Measurements from ENCODE around the gene TUFT1.
A peak's percentile ranks its signal among the peaks of the same experiment; 100 is the strongest.

The TUFT1 gene

DNA sequence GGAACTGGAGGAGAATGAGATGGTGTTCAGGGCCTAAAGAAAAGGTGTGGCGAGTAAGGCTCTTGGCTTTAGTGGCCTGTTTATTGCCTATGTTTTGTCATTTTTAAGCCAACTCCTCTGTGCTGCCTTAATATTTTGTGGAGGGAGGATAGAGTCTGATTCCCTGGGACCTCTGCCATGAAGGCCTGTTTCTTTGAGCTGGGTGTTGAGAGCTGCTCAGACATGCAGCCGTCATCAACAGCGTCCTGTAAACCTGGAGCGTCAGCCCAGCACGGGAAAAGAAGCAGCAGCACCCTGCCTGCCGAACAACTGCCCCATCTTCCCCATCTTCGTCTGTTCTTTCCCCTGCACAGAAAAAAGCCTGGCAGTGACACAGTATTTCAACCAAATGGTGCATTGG is 44.7 kb downstream of the TUFT1 start:
- no peak for DNase-seq (ENCODE audit: low read depth)
- no peak for TF ChIP-seq MAX (IDR thresholded peaks at IDR 0.05; ENCODE audit: low read depth, low read length)
- TF ChIP-seq MYC (IDR thresholded peaks at IDR 0.05; ENCODE audit: low read depth, low read length): no peak
- TF ChIP-seq POLR2A (IDR thresholded peaks at IDR 0.05; ENCODE audit: extremely low read depth, insufficient read length): no peak
- TF ChIP-seq, protein P1, sequence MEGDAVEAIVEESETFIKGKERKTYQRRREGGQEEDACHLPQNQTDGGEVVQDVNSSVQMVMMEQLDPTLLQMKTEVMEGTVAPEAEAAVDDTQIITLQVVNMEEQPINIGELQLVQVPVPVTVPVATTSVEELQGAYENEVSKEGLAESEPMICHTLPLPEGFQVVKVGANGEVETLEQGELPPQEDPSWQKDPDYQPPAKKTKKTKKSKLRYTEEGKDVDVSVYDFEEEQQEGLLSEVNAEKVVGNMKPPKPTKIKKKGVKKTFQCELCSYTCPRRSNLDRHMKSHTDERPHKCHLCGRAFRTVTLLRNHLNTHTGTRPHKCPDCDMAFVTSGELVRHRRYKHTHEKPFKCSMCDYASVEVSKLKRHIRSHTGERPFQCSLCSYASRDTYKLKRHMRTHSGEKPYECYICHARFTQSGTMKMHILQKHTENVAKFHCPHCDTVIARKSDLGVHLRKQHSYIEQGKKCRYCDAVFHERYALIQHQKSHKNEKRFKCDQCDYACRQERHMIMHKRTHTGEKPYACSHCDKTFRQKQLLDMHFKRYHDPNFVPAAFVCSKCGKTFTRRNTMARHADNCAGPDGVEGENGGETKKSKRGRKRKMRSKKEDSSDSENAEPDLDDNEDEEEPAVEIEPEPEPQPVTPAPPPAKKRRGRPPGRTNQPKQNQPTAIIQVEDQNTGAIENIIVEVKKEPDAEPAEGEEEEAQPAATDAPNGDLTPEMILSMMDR (IDR thresholded peaks at IDR 0.05; ENCODE audit: low read depth, low read length): no peak
- no peak overlapping the region for H3K4me3 ChIP-seq (ENCODE audit: low read depth, low read length)

GRCh38 chr1:151585622-151586021 is 45.5 kb downstream of the TUFT1 start:
- H3K4me3 ChIP-seq (ENCODE audit: low read depth, low read length): no peak overlapping the region
- DNase-seq (ENCODE audit: low read depth): peak; percentile 59
- no peak for TF ChIP-seq POLR2A (IDR thresholded peaks at IDR 0.05; ENCODE audit: extremely low read depth, insufficient read length)
- no peak for TF ChIP-seq MAX (IDR thresholded peaks at IDR 0.05; ENCODE audit: low read depth, low read length)
- TF ChIP-seq MYC (IDR thresholded peaks at IDR 0.05; ENCODE audit: low read depth, low read length): no peak
- TF ChIP-seq, protein P1 (IDR thresholded peaks at IDR 0.05; ENCODE audit: low read depth, low read length): no peak

GRCh38 chr1:151590961-151591360 is 50.9 kb downstream of the TUFT1 start:
- TF ChIP-seq MAX (IDR thresholded peaks at IDR 0.05; ENCODE audit: low read depth, low read length): no peak
- TF ChIP-seq, protein P1 (IDR thresholded peaks at IDR 0.05; ENCODE audit: low read depth, low read length): no peak
- TF ChIP-seq POLR2A (IDR thresholded peaks at IDR 0.05; ENCODE audit: extremely low read depth, insufficient read length): no peak
- no peak for TF ChIP-seq MYC (IDR thresholded peaks at IDR 0.05; ENCODE audit: low read depth, low read length)
- no peak for DNase-seq (ENCODE audit: low read depth)
- H3K4me3 ChIP-seq (ENCODE audit: low read depth, low read length): no peak overlapping the region

DNA sequence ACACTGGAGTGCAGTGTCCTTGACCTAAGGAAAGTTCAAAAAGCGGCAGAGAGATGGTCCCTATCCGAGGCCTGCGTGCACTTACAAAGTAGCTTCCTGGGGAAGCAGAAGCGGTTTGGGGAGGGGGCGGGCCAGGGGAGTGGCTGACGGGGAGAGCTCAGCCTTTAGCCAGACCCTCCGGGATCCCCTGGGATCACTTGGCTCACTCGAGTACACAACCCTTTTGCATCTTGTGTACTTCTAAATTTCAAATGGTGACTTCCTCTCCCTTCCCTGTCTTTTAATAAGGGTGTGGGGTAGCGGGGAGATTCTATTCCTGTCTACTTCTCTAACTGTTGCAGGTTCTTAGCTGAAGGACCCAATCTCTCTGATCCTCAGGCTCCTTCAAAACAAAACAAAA is 53.6 kb downstream of the TUFT1 start:
- peak overlapping the region; percentile 32 for H3K4me3 ChIP-seq (ENCODE audit: low read depth, low read length)
- DNase-seq (ENCODE audit: low read depth): peak; percentile 59
- TF ChIP-seq, protein P1 (IDR thresholded peaks at IDR 0.05; ENCODE audit: low read depth, low read length): no peak
- TF ChIP-seq MYC (IDR thresholded peaks at IDR 0.05; ENCODE audit: low read depth, low read length) (no peak), MAX (IDR thresholded peaks at IDR 0.05; ENCODE audit: low read depth, low read length) (no peak), POLR2A (IDR thresholded peaks at IDR 0.05; ENCODE audit: extremely low read depth, insufficient read length) (no peak)

GRCh38 chr1:151594143-151594625 is 54.1 kb downstream of the TUFT1 start:
- peak; percentile 72 for DNase-seq (ENCODE audit: low read depth)
- peak; percentile 62; the same call in 1 of the 2 replicates for TF ChIP-seq MYC (IDR thresholded peaks at IDR 0.05; ENCODE audit: low read depth, low read length)
- TF ChIP-seq, protein P1 (IDR thresholded peaks at IDR 0.05; ENCODE audit: low read depth, low read length): peak; percentile 83
- TF ChIP-seq POLR2A (IDR thresholded peaks at IDR 0.05; ENCODE audit: extremely low read depth, insufficient read length): no peak
- TF ChIP-seq MAX (IDR thresholded peaks at IDR 0.05; ENCODE audit: low read depth, low read length): peak; percentile 56; the same call in 1 of the 2 replicates
- peak overlapping the region; percentile 32 for H3K4me3 ChIP-seq (ENCODE audit: low read depth, low read length)
